B cell (primary cell): ENCODE results near the gene ZMIZ1.

Experiments
- CTCF ChIP-seq: fragments of 200-600 bp; IDR thresholded peaks from one replicate; pipeline ENCODE4 v1.8.0; 2022; ENCODE audit warnings: antibody characterized with exemption, mild to moderate bottlenecking
- EZH2 ChIP-seq: IDR thresholded peaks from 2 replicates; pipeline ENCODE4 v1.6.1; 2012; ENCODE audit warnings: borderline replicate concordance, low read depth, mild to moderate bottlenecking, moderate library complexity, low read length; ENCODE audit not compliant: insufficient read depth, poor library complexity, severe bottlenecking

GRCh38 chr10:79176949-79177602 lies 108.3 kb downstream of the ZMIZ1 start:
- TF ChIP-seq CTCF (no peak), EZH2 (no peak)
